IPS DF 19.7 (cell line): Measurements from ENCODE around the gene UBTFL1.
A peak's percentile ranks its signal among the peaks of the same experiment; 100 is the strongest.
"Not testable (repeated sequence)": the region's sequence is repeated elsewhere in the genome, so short reads cannot be mapped to it uniquely, and the experiment has no call there.

ENCODE experiments used
- DNase-seq: peaks from one replicate; pipeline ENCODE4 v3.0.0-alpha.2; 2013; ENCODE audit warnings: low read depth, low spot score

The UBTFL1 gene

GRCh38 chr11:90085650-90086049, at the start of gene UBTFL1:
Gene UBTFL1 (plus strand): TSS chr11:90085950. CDS start chr11:90085950, 0 bp downstream.
- DNase-seq: not testable (repeated sequence)

DNA sequence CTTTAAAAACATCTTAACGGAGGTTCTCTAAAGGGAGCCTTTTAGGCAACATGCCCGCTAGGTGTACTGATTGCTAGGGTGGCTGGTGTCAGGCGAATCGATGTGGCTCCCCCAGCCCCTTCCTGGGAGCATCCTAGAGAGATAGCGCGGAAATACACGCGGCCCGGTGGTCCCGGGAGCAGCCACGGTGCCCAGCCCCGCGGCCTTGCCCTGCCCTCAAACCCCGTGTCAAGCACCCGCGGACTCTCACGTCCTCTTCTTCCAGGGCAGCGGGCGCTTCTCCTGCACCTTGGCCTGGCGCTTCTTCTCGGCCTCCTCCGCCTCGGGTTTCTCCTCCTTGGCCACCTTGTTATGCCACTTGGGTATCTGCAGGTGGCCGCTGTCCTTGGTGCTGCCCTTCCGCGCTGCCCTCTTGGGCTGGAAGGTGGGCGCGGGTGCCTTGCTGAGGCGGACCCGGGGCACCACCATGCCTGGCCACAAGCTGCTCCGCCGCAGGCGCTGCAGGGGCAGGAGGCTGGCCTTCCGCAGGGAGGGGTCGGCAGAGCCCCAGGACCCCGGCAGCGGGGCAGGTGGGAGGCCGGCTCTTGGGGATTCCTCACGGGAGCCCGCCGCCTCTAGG, 34.0 kb upstream of the UBTFL1 start:
- not testable (repeated sequence) for DNase-seq

GRCh38 chr11:90052311-90052710, 33.4 kb upstream of the UBTFL1 start:
- DNase-seq: not testable (repeated sequence)

DNA sequence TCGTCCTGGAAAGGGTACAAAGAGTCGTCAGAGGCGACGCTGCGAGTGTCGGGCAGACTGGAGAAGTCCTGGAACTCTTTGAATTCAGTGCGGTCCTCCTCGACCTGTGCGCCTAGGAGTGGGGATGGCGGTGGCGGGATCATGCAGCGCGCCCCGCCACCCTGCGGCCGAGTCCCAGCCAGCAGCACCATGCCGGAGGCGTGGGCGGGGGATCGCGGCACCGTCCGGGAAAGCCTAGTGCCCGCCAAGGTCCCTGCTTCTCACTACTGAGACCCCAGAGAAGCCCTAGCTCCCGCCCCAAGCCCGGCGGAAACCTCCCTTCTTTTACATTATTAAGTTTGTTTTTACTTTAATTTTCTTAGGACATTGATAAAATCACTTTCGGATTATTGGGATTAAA, 32.2 kb upstream of the UBTFL1 start:
- not testable (repeated sequence) for DNase-seq

GRCh38 chr11:90088731-90089130, 3.0 kb downstream of the UBTFL1 start:
- DNase-seq: not testable (repeated sequence)

DNA sequence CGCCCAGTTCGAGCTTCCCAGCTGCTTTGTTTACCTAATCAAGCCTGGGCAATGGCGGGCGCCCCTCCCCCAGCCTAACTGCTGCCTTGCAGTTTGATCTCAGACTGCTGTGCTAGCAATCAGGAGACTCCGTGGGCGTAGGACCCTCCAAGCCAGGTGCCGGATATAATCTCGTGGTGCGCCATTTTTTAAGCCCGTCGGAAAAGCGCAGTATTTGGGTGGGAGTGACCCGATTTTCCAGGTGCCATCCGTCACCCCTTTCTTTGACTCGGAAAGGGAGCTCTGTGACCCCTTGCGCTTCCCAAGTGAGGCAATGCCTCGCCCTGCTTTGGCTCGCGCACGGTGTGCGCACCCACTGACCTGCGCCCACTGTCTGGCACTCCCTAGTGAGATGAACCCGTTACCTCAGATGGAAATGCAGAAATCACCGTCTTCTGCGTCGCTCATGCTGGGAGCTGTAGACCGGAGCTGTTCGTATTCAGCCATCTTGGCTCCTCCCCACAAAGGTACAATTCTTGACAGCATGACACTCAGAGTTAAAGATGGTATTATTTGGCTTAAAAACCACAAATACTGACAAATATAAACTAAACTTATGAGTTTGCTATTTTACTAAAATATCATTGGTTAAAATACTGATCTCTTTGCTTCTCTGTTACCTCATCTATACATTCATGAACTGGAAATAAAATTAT, 9.6 kb downstream of the UBTFL1 start:
- not testable (repeated sequence) for DNase-seq

DNA sequence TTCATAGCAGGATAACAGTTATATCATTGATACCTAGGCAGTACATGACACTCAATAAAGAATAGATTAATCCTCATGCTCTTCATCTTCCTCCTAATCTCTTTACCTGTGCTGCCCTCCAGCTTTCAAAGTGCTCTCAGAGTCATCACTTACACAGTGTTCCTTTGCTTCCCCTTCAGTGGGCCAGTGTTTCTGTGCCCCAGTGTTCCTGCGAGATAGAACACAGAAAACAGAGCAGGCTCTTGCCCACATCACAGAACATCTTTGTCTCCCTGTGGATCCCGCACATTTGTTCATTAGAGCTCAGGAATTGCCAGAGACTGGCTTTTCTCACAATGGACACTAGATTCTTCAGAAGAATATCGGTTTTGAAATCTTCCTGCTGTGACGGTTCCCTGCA, 12.5 kb downstream of the UBTFL1 start:
- not testable (repeated sequence) for DNase-seq

GRCh38 chr11:90100431-90100830, 14.7 kb downstream of the UBTFL1 start:
- no peak for DNase-seq

GRCh38 chr11:90113541-90113940, 27.8 kb downstream of the UBTFL1 start:
- DNase-seq: no peak

- no peak for DNase-seq
Observed at GRCh38 chr11:90120191-90120590, 34.4 kb downstream of the UBTFL1 start.

GRCh38 chr11:90124371-90124770, 38.6 kb downstream of the UBTFL1 start:
- no peak for DNase-seq

- DNase-seq: no peak
Observed at GRCh38 chr11:90124946-90125345, 39.2 kb downstream of the UBTFL1 start.

GRCh38 chr11:90133560-90134477, 48.1 kb downstream of the UBTFL1 start:
- DNase-seq: no peak

GRCh38 chr11:90134478-90135003, 48.8 kb downstream of the UBTFL1 start, which contains the start of gene NAALAD2:
Gene NAALAD2 (plus strand): TSS chr11:90134663. CDS start chr11:90134759, 96 bp downstream.
- peak; percentile 28 for DNase-seq

GRCh38 chr11:90135016-90135415, 49.3 kb downstream of the UBTFL1 start:
- no peak for DNase-seq
